ENCODE results near the gene NAA16. TPM values are rescaled to one million over a fixed set of nuclear protein-coding genes. Genes with fewer than 3 reads are reported as not detected.
A peak's percentile ranks its signal among the peaks of the same experiment; 100 is the strongest.

NAA16 gene
- total and polyA plus RNA-seq, 2 experiments from 2014 or later, result 10.7 to 16.2 TPM

- 58% methylated on average over 1 of the region's 1 CpG for WGBS (ENCODE audit: low lambda C conversion rate, missing lambda C conversion rate)
- Histone ChIP-seq H3K4me1 (ENCODE audit: insufficient read depth) (no peaks in the 10 kb centered on the region), H2AFZ (no peak overlapping the region), H3K79me2 (peaks cover 6% of the 10 kb centered on the region), H3K27ac (peak overlapping the region; percentile 46), H3K9me3 (ENCODE audit: low read depth) (no peaks in the 10 kb centered on the region), H4K20me1 (ENCODE audit: insufficient read depth, poor library complexity, severe bottlenecking) (no peaks in the 10 kb centered on the region), H3K4me3 (no peak overlapping the region), H3K4me2 (no peak overlapping the region), H3K9me2 (replicated peaks; ENCODE audit: insufficient read depth) (no peaks in the 10 kb centered on the region), H3K36me3 (replicated peaks; ENCODE audit: insufficient read depth, low read depth) (no peaks in the 10 kb centered on the region), H3K27me3 (no peaks in the 10 kb centered on the region)
- no peak for TF ChIP-seq EZH2 (IDR thresholded peaks at IDR 0.05; ENCODE audit: borderline replicate concordance)
- no peak for TF ChIP-seq CTCF (IDR thresholded peaks at IDR 0.05; ENCODE audit: poor library complexity)
- TF ChIP-seq EZH2phosphoT487 (IDR thresholded peaks at IDR 0.05; ENCODE audit: low read depth, severe bottlenecking, unreplicated experiment), result no peak
- no peak for DNase-seq (ENCODE audit: low spot score)
Observed at GRCh38 chr13:41332829-41333228, 21.8 kb downstream of the NAA16 start.

GRCh38 chr13:41334810-41335209, 23.7 kb downstream of the NAA16 start:
- no peak overlapping the region for H3K4me3 ChIP-seq
- DNase-seq (ENCODE audit: low spot score), result no peak
- H3K4me1 ChIP-seq (ENCODE audit: insufficient read depth), result no peaks in the 10 kb centered on the region
- no peaks in the 10 kb centered on the region for H3K9me2 ChIP-seq (replicated peaks; ENCODE audit: insufficient read depth)
- no peak overlapping the region for H2AFZ ChIP-seq
- TF ChIP-seq EZH2phosphoT487 (IDR thresholded peaks at IDR 0.05; ENCODE audit: low read depth, severe bottlenecking, unreplicated experiment) (no peak), EZH2 (IDR thresholded peaks at IDR 0.05; ENCODE audit: borderline replicate concordance) (no peak), CTCF (IDR thresholded peaks at IDR 0.05; ENCODE audit: poor library complexity) (no peak)
- H3K79me2 ChIP-seq, result peaks cover 6% of the 10 kb centered on the region
- H3K36me3 ChIP-seq (replicated peaks; ENCODE audit: insufficient read depth, low read depth), result no peaks in the 10 kb centered on the region
- no peak overlapping the region for H3K27ac ChIP-seq
- no peaks in the 10 kb centered on the region for H4K20me1 ChIP-seq (ENCODE audit: insufficient read depth, poor library complexity, severe bottlenecking)
- 75% methylated on average over 4 of the region's 4 CpGs for WGBS (ENCODE audit: low lambda C conversion rate, missing lambda C conversion rate)
- no peak overlapping the region for H3K4me2 ChIP-seq
- no peaks in the 10 kb centered on the region for H3K27me3 ChIP-seq
- no peaks in the 10 kb centered on the region for H3K9me3 ChIP-seq (ENCODE audit: low read depth)

- H3K27me3 ChIP-seq, result no peaks in the 10 kb centered on the region
- H2AFZ ChIP-seq, result no peak overlapping the region
- no peaks in the 10 kb centered on the region for H3K4me1 ChIP-seq (ENCODE audit: insufficient read depth)
- H3K79me2 ChIP-seq, result peaks cover 23% of the 10 kb centered on the region
- 87% methylated on average over 4 of the region's 4 CpGs for WGBS (ENCODE audit: low lambda C conversion rate, missing lambda C conversion rate)
- H4K20me1 ChIP-seq (ENCODE audit: insufficient read depth, poor library complexity, severe bottlenecking), result no peaks in the 10 kb centered on the region
- no peak for DNase-seq (ENCODE audit: low spot score)
- no peak overlapping the region for H3K27ac ChIP-seq
- no peak overlapping the region for H3K4me3 ChIP-seq
- H3K9me3 ChIP-seq (ENCODE audit: low read depth), result no peaks in the 10 kb centered on the region
- H3K9me2 ChIP-seq (replicated peaks; ENCODE audit: insufficient read depth), result no peaks in the 10 kb centered on the region
- no peaks in the 10 kb centered on the region for H3K36me3 ChIP-seq (replicated peaks; ENCODE audit: insufficient read depth, low read depth)
- H3K4me2 ChIP-seq, result no peak overlapping the region
- no peak for TF ChIP-seq EZH2phosphoT487 (IDR thresholded peaks at IDR 0.05; ENCODE audit: low read depth, severe bottlenecking, unreplicated experiment)
- TF ChIP-seq EZH2 (IDR thresholded peaks at IDR 0.05; ENCODE audit: borderline replicate concordance), result no peak
- no peak for TF ChIP-seq CTCF (IDR thresholded peaks at IDR 0.05; ENCODE audit: poor library complexity)
Observed at GRCh38 chr13:41344358-41344757, 33.3 kb downstream of the NAA16 start.
